ENCODE data around the gene TERT. TPM values are rescaled to one million over a fixed set of nuclear protein-coding genes. Genes with fewer than 3 reads are reported as not detected.
A peak's percentile ranks its signal among the peaks of the same experiment; 100 is the strongest.

The TERT gene
- total RNA-seq, 1 donor from 2014 or later: not detected

DNA sequence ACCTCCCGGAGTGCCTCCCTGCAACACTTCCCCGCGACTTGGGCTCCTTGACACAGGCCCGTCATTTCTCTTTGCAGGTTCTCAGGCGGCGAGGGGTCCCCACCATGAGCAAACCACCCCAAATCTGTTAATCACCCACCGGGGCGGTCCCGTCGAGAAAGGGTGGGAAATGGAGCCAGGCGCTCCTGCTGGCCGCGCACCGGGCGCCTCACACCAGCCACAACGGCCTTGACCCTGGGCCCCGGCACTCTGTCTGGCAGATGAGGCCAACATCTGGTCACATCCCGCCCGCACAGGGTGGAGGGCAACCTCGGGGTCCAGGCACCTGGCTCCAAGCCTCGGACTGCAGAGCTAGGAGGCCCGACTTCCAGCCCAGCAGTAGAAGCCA, 776 bp upstream of the TERT start:
- no peaks in the 10 kb centered on the region for H3K36me3 ChIP-seq
- no peak overlapping the region for H3K27ac ChIP-seq
- DNase-seq (ENCODE audit: low spot score in 2 of 2): peak in 1 of 2 donors; percentile 50
- no peaks in the 10 kb centered on the region for H3K27me3 ChIP-seq
- TF ChIP-seq, protein P1, sequence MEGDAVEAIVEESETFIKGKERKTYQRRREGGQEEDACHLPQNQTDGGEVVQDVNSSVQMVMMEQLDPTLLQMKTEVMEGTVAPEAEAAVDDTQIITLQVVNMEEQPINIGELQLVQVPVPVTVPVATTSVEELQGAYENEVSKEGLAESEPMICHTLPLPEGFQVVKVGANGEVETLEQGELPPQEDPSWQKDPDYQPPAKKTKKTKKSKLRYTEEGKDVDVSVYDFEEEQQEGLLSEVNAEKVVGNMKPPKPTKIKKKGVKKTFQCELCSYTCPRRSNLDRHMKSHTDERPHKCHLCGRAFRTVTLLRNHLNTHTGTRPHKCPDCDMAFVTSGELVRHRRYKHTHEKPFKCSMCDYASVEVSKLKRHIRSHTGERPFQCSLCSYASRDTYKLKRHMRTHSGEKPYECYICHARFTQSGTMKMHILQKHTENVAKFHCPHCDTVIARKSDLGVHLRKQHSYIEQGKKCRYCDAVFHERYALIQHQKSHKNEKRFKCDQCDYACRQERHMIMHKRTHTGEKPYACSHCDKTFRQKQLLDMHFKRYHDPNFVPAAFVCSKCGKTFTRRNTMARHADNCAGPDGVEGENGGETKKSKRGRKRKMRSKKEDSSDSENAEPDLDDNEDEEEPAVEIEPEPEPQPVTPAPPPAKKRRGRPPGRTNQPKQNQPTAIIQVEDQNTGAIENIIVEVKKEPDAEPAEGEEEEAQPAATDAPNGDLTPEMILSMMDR (IDR thresholded peaks at IDR 0.05): no peak
- H3K9me3 ChIP-seq: no peaks in the 10 kb centered on the region
- no peaks in the 10 kb centered on the region for H3K4me1 ChIP-seq
- H3K4me3 ChIP-seq: no peak overlapping the region
- intact Hi-C loops (cut with DNase I): no loop called here

DNA sequence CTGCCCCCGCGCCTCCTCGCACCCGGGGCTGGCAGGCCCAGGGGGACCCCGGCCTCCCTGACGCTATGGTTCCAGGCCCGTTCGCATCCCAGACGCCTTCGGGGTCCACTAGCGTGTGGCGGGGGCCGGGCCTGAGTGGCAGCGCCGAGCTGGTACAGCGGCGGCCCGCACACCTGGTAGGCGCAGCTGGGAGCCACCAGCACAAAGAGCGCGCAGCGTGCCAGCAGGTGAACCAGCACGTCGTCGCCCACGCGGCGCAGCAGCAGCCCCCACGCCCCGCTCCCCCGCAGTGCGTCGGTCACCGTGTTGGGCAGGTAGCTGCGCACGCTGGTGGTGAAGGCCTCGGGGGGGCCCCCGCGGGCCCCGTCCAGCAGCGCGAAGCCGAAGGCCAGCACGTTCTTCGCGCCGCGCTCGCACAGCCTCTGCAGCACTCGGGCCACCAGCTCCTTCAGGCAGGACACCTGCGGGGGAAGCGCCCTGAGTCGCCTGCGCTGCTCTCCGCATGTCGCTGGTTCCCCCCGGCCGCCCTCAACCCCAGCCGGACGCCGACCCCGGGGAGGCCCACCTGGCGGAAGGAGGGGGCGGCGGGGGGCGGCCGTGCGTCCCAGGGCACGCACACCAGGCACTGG, 548 bp downstream of the TERT start:
- TF ChIP-seq, protein P1 (IDR thresholded peaks at IDR 0.05): no peak
- Histone ChIP-seq H3K36me3 (no peaks in the 10 kb centered on the region), H3K27ac (no peak overlapping the region), H3K4me1 (no peaks in the 10 kb centered on the region), H3K9me3 (no peaks in the 10 kb centered on the region), H3K27me3 (no peaks in the 10 kb centered on the region), H3K4me3 (no peak overlapping the region)
- intact Hi-C loops (cut with DNase I): no loop called here
- DNase-seq (ENCODE audit: low spot score in 2 of 2): peak in 1 of 2 donors; percentile 46

DNA sequence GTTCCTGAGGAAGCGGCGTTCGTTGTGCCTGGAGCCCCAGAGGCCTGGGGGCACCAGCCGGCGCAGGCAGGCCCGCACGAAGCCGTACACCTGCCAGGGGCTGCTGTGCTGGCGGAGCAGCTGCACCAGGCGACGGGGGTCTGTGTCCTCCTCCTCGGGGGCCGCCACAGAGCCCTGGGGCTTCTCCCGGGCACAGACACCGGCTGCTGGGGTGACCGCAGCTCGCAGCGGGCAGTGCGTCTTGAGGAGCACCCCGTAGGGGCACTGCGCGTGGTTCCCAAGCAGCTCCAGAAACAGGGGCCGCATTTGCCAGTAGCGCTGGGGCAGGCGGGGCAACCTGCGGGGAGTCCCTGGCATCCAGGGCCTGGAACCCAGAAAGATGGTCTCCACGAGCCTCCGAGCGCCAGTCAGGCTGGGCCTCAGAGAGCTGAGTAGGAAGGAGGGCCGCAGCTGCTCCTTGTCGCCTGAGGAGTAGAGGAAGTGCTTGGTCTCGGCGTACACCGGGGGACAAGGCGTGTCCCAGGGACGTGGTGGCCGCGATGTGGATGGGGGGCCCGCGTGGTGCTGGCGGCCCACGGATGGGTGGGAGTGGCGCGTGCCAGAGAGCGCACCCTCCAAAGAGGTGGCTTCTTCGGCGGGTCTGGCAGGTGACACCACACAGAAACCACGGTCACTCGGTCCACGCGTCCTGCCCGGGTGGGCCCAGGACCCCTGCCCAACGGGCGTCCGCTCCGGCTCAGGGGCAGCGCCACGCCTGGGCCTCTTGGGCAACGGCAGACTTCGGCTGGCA, 1.3 kb downstream of the TERT start:
- H3K27me3 ChIP-seq: no peaks in the 10 kb centered on the region
- DNase-seq (ENCODE audit: low spot score in 2 of 2): peak in 1 of 2 donors; percentile 45

DNA sequence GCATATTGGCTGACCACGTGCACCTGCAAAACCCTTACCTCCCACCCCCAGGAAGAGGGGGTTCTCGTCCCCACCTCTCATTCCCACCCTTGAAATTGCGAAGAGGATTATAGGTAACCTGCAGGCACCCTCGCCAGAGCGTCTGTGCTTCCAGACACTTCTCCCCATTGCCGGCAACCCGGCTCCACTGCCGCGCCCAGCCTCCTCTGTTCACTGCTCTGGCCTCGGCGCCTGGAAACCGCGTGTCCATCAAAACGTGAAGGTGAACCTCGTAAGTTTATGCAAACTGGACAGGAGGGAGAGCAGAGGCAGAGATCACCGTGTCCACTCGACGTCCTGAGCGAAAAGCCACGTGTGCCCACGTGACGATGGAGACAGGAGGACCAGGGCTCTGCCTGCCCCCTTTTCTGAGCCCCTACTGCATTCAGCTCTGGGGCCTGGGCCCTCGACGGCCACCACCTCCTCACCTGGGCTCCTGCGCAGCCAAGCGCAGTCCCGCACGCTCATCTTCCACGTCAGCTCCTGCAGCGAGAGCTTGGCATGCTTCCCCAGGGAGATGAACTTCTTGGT, 1.9 kb downstream of the TERT start:
- Histone ChIP-seq H3K27me3 (no peaks in the 10 kb centered on the region), H3K9me3 (no peaks in the 10 kb centered on the region)

More for the DNA sequence above, 1.3 kb downstream of the TERT start:
- Histone ChIP-seq H3K36me3 (no peaks in the 10 kb centered on the region), H3K9me3 (no peaks in the 10 kb centered on the region), H3K4me3 (no peak overlapping the region), H3K4me1 (no peaks in the 10 kb centered on the region), H3K27ac (no peak overlapping the region)
- TF ChIP-seq, protein P1 (IDR thresholded peaks at IDR 0.05): no peak
- intact Hi-C loops (cut with DNase I): no loop called here

DNA sequence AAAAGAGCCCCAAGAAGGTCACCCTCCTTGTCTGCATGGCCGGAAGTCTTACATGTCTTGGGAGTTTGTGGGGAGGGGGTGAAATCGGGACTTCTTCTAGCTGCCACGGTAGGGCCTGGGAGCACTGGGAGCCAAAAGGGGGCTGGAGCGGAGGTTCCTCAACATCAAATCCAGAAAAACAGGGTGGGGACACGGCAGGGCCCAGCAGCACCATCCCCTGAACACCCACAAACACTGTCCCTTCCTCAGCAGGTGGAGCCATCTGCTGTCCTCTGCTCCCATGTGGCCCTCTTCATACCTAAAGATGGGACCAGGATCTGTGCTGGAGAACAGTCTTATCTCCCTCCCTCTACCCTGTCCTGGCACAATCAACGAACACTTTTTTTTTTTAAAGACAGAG, 2.7 kb downstream of the TERT start:
- TF ChIP-seq, protein P1 (IDR thresholded peaks at IDR 0.05): no peak
- H3K36me3 ChIP-seq: no peaks in the 10 kb centered on the region
- intact Hi-C loops (cut with DNase I): no loop called here
- DNase-seq (ENCODE audit: low spot score in 2 of 2): no peak
- H3K27me3 ChIP-seq: no peaks in the 10 kb centered on the region
- no peaks in the 10 kb centered on the region for H3K4me1 ChIP-seq
- H3K27ac ChIP-seq: no peak overlapping the region
- no peak overlapping the region for H3K4me3 ChIP-seq
- H3K9me3 ChIP-seq: peaks cover 0 to 4% of the 10 kb centered on the region in 2 donors

More for the DNA sequence above, 1.9 kb downstream of the TERT start:
- Histone ChIP-seq H3K4me1 (no peaks in the 10 kb centered on the region), H3K4me3 (no peak overlapping the region), H3K36me3 (no peaks in the 10 kb centered on the region), H3K27ac (no peak overlapping the region)
- TF ChIP-seq, protein P1 (IDR thresholded peaks at IDR 0.05): no peak
- no peak for DNase-seq (ENCODE audit: low spot score in 2 of 2)
- intact Hi-C loops (cut with DNase I): no loop called here
